NCI-H2029 (cell line): Measurements from ENCODE around the gene PTGIS.

Experiments used
- DNase-seq: peaks from one replicate; lab custom pipeline; 2025; lab: John Stamatoyannopoulos, UW

PTGIS gene

GRCh38 chr20:49595811-49596561 lies 28.0 kb upstream of the PTGIS start:
- DNase-seq: no peak

GRCh38 chr20:49595346-49595745 lies 27.4 kb upstream of the PTGIS start:
- DNase-seq: no peak

DNA sequence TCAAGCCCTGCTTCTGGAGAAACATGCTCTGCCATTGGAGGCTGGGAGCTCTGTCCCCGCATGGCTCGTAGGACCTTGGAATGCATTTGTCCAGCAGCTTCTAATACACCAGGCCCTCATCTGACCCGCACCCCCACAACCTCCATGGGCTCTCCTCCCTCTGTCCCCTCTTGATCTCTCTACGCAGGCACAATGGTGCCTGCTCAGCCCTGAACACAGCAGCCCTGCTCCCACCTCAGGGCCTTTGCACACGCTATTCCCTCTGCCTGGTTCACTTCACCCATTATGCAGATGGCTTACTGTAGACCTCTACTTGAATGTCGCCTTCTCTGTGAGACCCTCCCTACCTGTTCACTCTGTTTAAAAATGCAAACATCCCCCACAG lies 27.0 kb upstream of the PTGIS start:
- no peak for DNase-seq

DNA sequence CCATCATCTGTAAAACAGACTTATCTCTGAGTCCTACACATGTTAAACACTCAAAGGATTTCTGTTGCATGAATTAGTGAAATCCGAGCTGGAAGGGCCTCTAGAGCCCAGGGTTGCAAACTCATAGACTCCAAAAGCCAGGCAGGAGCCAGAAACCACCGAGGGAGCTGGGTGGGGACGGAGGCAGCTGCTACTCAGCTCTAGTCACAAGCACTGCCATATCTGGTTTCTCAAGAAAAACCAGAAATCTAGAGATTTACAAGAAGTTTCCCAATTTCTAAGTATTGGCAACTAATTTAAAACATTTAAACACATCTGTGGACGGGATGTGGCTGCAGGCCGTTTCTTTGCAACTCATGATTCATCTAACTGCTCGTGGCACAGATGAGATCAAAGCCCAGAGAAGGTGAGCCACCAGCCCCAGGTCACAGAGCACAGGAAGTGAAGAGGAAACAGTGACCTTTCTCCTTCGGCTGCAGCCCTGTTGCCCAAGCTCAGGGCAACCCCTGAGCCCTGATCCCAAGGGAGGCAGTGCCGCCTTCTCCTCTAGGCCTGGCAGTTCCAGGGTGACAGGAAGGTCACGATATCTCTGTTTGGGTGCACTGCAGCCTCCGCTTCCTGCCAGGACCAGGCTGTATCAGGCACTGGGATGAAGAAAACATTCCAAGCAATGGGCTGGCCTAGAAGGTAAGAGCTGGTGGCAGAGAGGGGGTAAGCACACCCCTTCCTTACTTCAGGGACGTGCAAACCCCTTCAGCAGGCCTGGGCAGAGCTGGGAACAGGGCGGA lies 26.4 kb upstream of the PTGIS start:
- no peak for DNase-seq

DNA sequence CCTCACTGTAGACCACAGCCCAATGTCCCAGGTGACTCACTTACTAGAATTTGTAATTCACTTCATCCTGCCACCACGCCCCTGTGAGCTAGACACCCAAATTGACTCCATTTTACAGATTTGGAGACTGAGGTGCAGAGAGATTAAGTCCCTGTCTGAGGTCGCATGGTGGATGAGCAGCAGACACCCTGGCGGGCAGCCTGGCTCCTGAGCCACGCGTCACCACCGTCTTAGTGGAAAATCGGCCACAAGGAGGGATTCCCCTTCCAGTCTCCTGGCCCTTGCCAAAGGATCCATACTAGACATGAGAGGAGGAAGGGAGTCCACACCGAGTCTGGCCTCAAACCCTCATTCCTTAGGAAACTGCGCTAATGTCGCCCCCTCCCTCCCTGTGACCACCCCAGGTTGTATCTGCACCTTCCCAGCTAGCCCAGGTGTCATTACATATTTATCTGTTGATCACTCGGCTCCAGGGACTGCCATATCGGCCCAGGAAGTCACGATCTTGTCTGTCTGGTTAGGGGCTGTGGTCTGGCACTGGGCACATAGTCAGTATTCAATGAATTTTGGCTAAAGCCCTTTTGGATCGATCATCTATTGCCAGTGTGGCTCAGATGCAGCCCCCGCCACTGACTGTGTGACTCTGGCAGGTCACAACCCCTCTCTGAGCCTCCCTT lies 25.7 kb upstream of the PTGIS start:
- no peak for DNase-seq

DNA sequence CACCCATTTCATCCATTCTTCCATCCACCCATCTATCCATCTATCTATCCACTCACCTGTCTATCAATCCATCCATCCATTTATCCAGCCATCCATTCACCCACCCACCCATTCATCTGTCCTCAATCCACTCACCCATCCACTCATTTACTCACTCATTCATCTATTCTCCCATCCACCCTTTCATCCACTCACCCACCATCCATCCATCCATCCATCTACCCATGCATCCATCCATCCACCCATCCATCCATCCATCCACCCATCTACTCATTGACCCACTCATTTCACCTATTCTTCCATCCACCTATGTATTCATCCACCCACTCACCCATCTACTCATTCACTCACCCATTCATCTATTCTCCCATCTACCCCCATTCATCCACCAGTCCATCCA lies 24.2 kb upstream of the PTGIS start:
- DNase-seq: no peak

DNA sequence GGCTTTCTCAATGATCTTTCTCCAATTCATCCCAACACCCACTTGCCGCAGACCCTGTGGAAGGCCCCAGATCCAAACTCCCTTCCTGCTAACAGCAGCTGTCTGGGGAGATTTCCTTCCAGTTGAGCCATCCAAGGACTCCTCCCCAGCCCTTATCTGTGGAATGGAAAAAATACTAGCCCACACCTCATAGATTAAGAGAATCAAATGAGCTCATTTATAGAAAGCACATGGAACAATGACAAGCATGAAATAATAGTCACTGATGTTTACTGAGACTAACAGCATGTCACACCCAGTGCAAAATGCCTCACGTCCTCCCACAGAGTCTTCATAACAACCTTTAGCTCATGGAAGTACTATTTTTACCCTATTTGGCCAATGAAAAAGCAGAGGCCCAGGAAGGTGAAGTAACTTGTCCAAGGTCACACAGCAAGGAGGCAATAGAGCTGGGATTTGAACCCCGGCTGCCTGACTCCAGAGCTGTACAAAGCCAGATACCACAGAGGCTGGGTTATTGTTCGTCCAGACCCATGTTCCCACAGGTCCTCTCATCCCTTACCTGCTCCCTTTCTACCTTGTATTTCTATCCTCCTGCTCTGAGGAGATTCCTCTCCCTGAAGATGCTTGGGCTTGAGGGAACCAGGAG lies 23.4 kb upstream of the PTGIS start:
- DNase-seq: no peak

- DNase-seq: no peak
These were observed 22.5 kb upstream of the PTGIS start for GRCh38 chr20:49590163-49591017.

- DNase-seq: no peak
These were observed 21.8 kb upstream of the PTGIS start for GRCh38 chr20:49589747-49590146.

GRCh38 chr20:49587111-49587570 lies 19.2 kb upstream of the PTGIS start:
- DNase-seq: no peak

- no peak for DNase-seq
These were observed 17.8 kb upstream of the PTGIS start for GRCh38 chr20:49585585-49586245.

DNA sequence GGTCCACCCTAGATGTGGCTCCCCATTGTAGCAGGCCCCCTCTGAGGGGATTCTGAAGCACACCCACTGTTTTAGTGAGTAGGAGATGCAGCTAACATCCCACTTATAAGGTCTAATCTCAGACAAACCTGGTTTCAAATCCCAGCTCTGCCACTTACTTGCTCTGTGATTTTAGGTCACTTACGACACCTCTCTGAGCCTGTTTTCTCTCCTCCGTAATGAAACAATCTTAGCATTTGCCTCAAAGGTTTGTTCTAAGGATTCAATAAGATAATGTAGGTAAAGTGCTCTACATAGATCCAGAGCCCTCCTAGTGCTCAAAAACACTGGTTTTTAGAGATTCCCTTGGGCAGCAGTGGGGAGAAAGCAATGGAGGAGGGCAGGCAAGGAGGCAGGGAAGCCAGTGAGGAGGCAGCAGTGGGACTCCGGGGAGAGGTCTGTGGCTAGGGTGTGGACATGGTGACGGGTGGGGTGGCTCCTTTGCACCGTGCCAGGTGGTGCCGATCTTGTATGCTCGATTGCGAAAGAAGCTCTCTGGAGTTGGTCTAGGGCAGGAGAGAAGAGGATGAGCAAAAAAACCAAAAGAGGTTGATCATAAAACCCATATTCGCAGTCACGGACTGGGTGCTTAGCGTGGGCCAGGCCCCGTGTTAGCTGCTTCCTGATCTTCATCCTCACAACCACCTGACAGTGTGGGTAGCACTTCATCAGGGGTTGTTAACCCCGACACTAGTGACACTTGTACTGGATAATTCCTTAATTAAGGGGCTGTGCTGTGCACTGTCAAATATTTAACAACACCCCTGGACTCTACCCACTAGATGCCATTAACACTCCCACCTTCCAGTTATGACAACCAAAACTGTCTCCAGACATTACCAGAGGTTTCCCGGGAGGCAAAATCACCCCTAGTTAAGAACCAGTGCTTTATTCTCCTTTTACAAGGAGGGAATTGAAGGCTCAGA lies 16.8 kb upstream of the PTGIS start:
- no peak for DNase-seq

- DNase-seq: peak; percentile 63
These were observed 15.9 kb upstream of the PTGIS start for GRCh38 chr20:49583669-49584417.

GRCh38 chr20:49583343-49583668 lies 15.4 kb upstream of the PTGIS start:
- DNase-seq: no peak

GRCh38 chr20:49582413-49583334 lies 14.7 kb upstream of the PTGIS start:
- no peak for DNase-seq

DNA sequence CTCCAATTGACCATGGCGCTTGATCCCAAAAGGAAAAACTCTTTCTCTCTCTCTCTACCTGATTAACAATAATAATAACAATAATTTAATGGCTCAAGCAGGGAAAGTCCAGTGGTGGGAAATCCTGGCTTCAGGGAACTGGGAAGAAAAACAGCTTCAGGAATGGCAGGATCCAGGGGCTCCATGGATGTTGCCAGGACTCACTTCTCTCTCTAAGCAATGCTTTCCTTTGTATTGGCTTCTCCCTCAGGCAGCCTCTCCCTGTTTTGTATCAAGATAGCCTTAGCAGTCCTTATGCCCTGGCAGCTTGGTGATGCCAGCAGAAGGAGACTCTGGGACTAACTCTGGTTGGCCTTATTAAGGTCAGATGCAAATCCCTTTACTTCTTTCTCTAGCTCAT lies 13.5 kb upstream of the PTGIS start:
- no peak for DNase-seq

DNA sequence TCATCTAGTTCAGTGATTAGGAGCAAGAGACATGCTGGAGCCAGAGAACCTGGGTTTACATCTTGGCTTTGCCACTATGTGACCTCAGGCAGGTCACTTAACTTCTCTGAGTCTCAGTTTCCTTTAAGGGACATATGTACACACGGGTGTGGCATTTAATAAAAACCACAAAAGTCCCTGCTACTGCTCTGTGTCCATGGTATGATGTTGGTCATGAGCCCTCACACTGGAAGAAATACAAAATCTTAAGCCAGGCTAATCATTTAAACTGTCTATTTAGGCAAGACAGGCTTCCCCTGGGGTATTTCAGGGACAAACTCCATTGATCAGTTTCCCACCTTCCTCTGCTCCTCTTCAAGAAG lies 12.9 kb upstream of the PTGIS start:
- DNase-seq: no peak
